Smooth muscle cell (in vitro differentiated cells): ENCODE measurements around the gene MAST4. TPM values are rescaled to one million over a fixed set of nuclear protein-coding genes. Genes with fewer than 3 reads are reported as not detected.

Experiments
- DNase-seq: peaks from one replicate; lab custom pipeline; 2025; ENCODE audit not compliant: unreplicated experiment; lab: John Stamatoyannopoulos, UW
- H2AFZ ChIP-seq: fragments of 200-600 bp; sonication (generic); 2 replicates; pipeline ENCODE4 v1.6.0; 2016; ENCODE audit warnings: antibody characterized with exemption, low read depth, mild to moderate bottlenecking
- H3F3A ChIP-seq: fragments of 200-600 bp; sonication (generic); 2 replicates; pipeline ENCODE4 v1.6.0; 2017; ENCODE audit warnings: antibody characterized with exemption, low read depth
- H3K27ac ChIP-seq: fragments of 200-600 bp; sonication (generic); 2 replicates; pipeline ENCODE4 v1.5.1; 2016; ENCODE audit warnings: low read depth, mild to moderate bottlenecking
- H3K27me3 ChIP-seq: fragments of 200-600 bp; sonication (generic); 2 replicates; pipeline ENCODE4 v1.6.1; 2016; ENCODE audit warnings: low read depth, mild to moderate bottlenecking
- H3K36me3 ChIP-seq: fragments of 200-600 bp; sonication (generic); 2 replicates; pipeline ENCODE4 v1.5.1; 2016; ENCODE audit warnings: low read depth
- H3K4me1 ChIP-seq: fragments of 200-600 bp; sonication (generic); 2 replicates; pipeline ENCODE4 v1.5.1; 2016; ENCODE audit warnings: low read depth
- H3K4me2 ChIP-seq: fragments of 200-600 bp; sonication (generic); 2 replicates; pipeline ENCODE4 v1.6.0; 2016; ENCODE audit warnings: mild to moderate bottlenecking
- H3K4me3 ChIP-seq: fragments of 200-600 bp; sonication (generic); 2 replicates; pipeline ENCODE4 v1.5.1; 2016; ENCODE audit warnings: mild to moderate bottlenecking
- H3K79me2 ChIP-seq: fragments of 200-600 bp; sonication (generic); 2 replicates; pipeline ENCODE4 v1.6.0; 2016; ENCODE audit warnings: low read depth, mild to moderate bottlenecking
- H3K9ac ChIP-seq: fragments of 200-600 bp; sonication (generic); 2 replicates; pipeline ENCODE4 v1.6.0; 2016; ENCODE audit warnings: low read depth
- H3K9me3 ChIP-seq: fragments of 200-600 bp; sonication (generic); replicated peaks from 2 replicates; pipeline ENCODE4 v1.5.1; 2016; ENCODE audit warnings: low read depth
- H4K20me1 ChIP-seq: fragments of 200-600 bp; sonication (generic); 2 replicates; pipeline ENCODE4 v1.6.0; 2016; ENCODE audit warnings: low read depth
- WGBS: methylation state at CpG from one replicate; pipeline ENCODE4 v1.1.7; 2016; ENCODE audit warnings: low lambda C conversion rate; 5-methylcytosine and 5-hydroxymethylcytosine counted together
- polyA plus RNA-seq: library from polyadenylated mRNA; unstranded; fragments of >200 nt; fragmentation: Nextera tagmentation; extraction: Ambion mirVana; gene quantifications from 2 replicates; pipeline ENCODE4 v1.2.1, GENCODE V29; 2016
- total RNA-seq: library from RNA; depleted of rRNA; stranded (reverse); fragments of >200 nt; gene quantifications from 2 replicates; pipeline ENCODE4 v1.2.3, GENCODE V29; 2014
- TF ChIP-seq, protein P1 (sequence below): fragments of 200-600 bp; sonication (generic); IDR thresholded peaks from 2 replicates; pipeline ENCODE4 v1.5.1; 2017; ENCODE audit warnings: borderline replicate concordance, mild to moderate bottlenecking, antibody characterized with exemption; ENCODE audit not compliant: insufficient read depth, poor library complexity, severe bottlenecking

The MAST4 gene
- total and polyA plus RNA-seq, 2 experiments from 2014 or later: 6.3 to 24.0 TPM

DNA sequence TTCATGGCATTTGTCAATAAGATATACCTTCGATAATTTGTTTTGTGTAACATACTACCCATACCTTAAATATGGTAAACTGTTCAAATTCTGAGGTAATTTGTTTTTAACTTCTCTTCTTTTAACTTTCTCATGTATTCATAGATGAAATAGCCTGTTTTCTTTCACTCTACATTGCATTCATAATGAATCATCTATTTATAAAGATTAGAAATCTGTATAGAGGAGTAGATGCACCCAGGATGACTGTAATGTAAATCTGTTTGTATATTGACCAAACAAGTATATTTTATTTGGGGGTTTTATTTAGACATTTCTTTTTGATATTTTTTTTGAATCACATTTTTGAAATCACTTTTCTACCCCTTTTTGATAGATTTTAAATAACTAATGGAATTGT is 455.8 kb downstream of the MAST4 start:
- H3K79me2 ChIP-seq: no peaks in the 10 kb centered on the region
- H3K36me3 ChIP-seq: no peaks in the 10 kb centered on the region

DNA sequence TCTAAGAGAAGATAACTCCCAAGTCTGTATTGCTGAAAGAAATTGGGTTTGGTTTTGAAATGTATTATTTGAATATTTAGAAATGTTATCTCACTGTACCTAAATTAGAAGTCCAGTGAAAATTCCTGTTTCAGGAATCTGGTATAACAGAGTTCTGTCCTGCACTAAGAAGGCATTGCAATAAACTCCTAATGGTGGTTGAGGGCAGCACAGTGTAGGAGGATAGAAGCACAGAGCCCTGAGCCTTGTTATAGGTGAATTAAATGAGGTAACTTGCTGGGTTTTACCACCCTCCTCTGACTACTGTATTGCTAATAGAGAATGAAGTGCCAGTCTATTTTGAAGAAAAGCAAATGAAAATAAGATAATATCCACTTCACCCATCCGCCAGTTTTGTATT is 457.0 kb downstream of the MAST4 start:
- 100% methylated on average over 1 of the region's 1 CpG for WGBS
- TF ChIP-seq, protein P1, sequence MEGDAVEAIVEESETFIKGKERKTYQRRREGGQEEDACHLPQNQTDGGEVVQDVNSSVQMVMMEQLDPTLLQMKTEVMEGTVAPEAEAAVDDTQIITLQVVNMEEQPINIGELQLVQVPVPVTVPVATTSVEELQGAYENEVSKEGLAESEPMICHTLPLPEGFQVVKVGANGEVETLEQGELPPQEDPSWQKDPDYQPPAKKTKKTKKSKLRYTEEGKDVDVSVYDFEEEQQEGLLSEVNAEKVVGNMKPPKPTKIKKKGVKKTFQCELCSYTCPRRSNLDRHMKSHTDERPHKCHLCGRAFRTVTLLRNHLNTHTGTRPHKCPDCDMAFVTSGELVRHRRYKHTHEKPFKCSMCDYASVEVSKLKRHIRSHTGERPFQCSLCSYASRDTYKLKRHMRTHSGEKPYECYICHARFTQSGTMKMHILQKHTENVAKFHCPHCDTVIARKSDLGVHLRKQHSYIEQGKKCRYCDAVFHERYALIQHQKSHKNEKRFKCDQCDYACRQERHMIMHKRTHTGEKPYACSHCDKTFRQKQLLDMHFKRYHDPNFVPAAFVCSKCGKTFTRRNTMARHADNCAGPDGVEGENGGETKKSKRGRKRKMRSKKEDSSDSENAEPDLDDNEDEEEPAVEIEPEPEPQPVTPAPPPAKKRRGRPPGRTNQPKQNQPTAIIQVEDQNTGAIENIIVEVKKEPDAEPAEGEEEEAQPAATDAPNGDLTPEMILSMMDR: no peak
- no peaks in the 10 kb centered on the region for H3K27me3 ChIP-seq

More for the DNA sequence above, 455.8 kb downstream of the MAST4 start:
- TF ChIP-seq, protein P1: no peak
- Histone ChIP-seq H3K4me1 (no peaks in the 10 kb centered on the region), H4K20me1 (no peaks in the 10 kb centered on the region), H3K9ac (no peak overlapping the region), H3K4me2 (no peak overlapping the region), H3K9me3 (no peaks in the 10 kb centered on the region), H3K27me3 (no peaks in the 10 kb centered on the region), H2AFZ (no peak overlapping the region), H3K4me3 (no peak overlapping the region), H3K27ac (no peak overlapping the region), H3F3A (no peaks in the 10 kb centered on the region)
- WGBS: 83% methylated on average over 1 of the region's 1 CpG
- DNase-seq: no peak

DNA sequence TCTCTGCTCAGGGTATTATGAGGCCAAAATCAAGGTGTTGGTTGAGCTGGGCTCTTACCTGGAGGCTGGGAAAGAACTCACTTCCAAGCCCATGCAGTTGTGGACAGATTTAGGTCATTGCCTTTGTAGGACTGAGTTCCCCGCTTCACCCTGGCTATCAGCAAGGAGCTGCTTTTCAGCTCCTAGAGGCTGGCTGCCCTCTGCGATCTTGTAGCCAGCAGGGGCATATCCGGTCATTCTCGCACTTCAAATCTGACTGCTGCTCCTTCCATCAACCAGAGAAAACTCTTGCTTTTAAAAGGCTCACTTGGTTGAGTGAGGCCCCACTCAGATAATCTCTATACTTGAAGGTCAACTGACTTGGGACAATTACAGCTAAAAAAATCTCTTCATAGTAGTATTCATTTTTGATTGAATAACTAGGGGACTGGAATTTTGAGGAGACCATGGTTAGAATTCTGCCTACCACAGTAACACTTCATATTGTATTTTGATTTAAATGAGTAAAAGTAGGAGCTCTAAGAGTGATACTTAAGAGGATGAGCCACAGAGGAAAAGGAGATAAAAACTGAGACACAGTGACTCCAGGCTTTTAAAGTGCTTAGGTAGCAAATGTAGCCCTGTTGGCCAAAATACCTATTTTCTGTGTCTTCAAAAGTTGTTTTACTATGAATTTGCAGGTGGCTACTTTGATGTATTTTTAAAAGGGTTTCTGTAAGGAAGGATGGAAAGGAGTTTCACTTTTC is 463.0 kb downstream of the MAST4 start:
- H3K9me3 ChIP-seq: no peaks in the 10 kb centered on the region
- no peaks in the 10 kb centered on the region for H4K20me1 ChIP-seq
- H3K4me2 ChIP-seq: peak overlapping the region; percentile 80
- peak overlapping the region; percentile 65 for H3K27ac ChIP-seq
- peaks cover 5% of the 10 kb centered on the region for H3K79me2 ChIP-seq
- H2AFZ ChIP-seq: no peak overlapping the region
- peak overlapping the region; percentile 31 for H3K9ac ChIP-seq
- no peak overlapping the region for H3K4me3 ChIP-seq
- no peaks in the 10 kb centered on the region for H3K36me3 ChIP-seq
- peaks cover 14% of the 10 kb centered on the region for H3K4me1 ChIP-seq
- TF ChIP-seq, protein P1: no peak
- 45% methylated on average over 4 of the region's 4 CpGs for WGBS
- no peaks in the 10 kb centered on the region for H3K27me3 ChIP-seq
- H3F3A ChIP-seq: no peaks in the 10 kb centered on the region
- DNase-seq: no peak

More for the DNA sequence above, 457.0 kb downstream of the MAST4 start:
- H4K20me1 ChIP-seq: no peaks in the 10 kb centered on the region
- no peak overlapping the region for H3K9ac ChIP-seq
- H2AFZ ChIP-seq: no peak overlapping the region
- DNase-seq: no peak
- no peaks in the 10 kb centered on the region for H3K36me3 ChIP-seq
- H3K4me3 ChIP-seq: no peak overlapping the region
- H3K9me3 ChIP-seq: no peaks in the 10 kb centered on the region
- H3K79me2 ChIP-seq: no peaks in the 10 kb centered on the region
- H3F3A ChIP-seq: no peaks in the 10 kb centered on the region
- H3K4me1 ChIP-seq: no peaks in the 10 kb centered on the region
- no peak overlapping the region for H3K4me2 ChIP-seq
- H3K27ac ChIP-seq: no peak overlapping the region
